ENCODE measurements around the gene PCSK1N. TPM values are rescaled to one million over a fixed set of nuclear protein-coding genes. Genes with fewer than 3 reads are reported as not detected.

PCSK1N gene
- polyA plus RNA-seq, 2 of the 4 experiments (the other 2 are of a cell fraction): 3.0 to 21.2 TPM

DNA sequence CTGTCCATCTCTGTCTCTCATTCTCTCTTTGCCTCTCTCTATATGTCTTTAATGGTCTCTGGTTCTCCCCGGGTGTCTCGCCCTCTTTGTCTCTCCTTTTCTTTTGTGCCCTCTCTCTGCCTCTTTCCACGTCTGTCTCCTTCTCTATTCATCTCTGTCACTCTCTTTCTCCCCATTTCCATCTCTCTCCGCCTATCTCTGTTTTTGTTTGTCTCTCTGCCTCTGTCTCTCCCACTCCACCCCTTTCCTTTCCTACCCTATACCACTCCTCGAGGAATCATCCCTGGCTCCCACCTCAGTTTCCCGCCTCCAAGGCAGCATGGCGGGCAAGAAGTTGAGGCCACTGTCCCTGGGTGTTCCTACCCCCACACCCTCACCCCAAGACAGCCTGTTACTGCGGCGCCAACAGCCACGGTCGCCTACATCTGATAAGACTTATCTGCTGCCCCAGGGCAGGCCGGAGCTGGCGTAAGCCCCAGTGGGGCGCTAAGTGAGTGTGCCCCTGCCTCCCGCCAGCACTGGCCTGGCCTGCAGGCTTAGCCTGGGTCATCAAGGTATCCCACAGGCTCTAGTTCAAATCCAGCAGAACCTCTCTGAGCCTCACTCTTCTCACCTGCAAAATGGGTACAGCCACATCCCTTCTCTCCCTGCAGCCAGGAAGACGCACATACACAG is 49.7 kb downstream of the PCSK1N start:
- no peaks in the 10 kb centered on the region for H3K9me3 ChIP-seq
- H3K27ac ChIP-seq: no peak overlapping the region
- H3K4me3 ChIP-seq: no peak overlapping the region
- H3K4me2 ChIP-seq: no peak overlapping the region
- no peaks in the 10 kb centered on the region for H3K4me1 ChIP-seq
- 59% methylated on average over 12 of the region's 16 CpGs for WGBS (ENCODE audit: missing lambda C conversion rate)
- ChIA-PET CTCF (no interaction called here), POLR2A (no interaction called here)
- no peak for TF ChIP-seq CHD4 (IDR thresholded peaks at IDR 0.05; ENCODE audit: borderline replicate concordance)
- TF ChIP-seq CEBPB (IDR thresholded peaks at IDR 0.05): no peak
- TF ChIP-seq POLR2A (IDR thresholded peaks at IDR 0.05; ENCODE audit: low read length): no peak
- no peak for TF ChIP-seq KDM1A (IDR thresholded peaks at IDR 0.05; ENCODE audit: low read depth)
- no peak for TF ChIP-seq FOXS1 (CRISPR knock-in tag; IDR thresholded peaks at IDR 0.05)
- no peak for TF ChIP-seq ELK1 (IDR thresholded peaks at IDR 0.05; ENCODE audit: low read depth, low read length)
- no peak for TF ChIP-seq BCL3 (IDR thresholded peaks at IDR 0.05)
- TF ChIP-seq HOXB13 (CRISPR knock-in tag; IDR thresholded peaks at IDR 0.05; ENCODE audit: low read depth): no peak
- no peak for TF ChIP-seq SMC3 (IDR thresholded peaks at IDR 0.05)
- no peak for TF ChIP-seq ZC3H11A (IDR thresholded peaks at IDR 0.05)
- TF ChIP-seq POLR2AphosphoS2 (conservative IDR thresholded peaks at IDR 0.05; ENCODE audit: low read length): no peak
- no peak for TF ChIP-seq EP300 (IDR thresholded peaks at IDR 0.05)
- no peak for TF ChIP-seq TP53 (CRISPR knock-in tag; IDR thresholded peaks at IDR 0.05)
- no peak for TF ChIP-seq HOXB5 (CRISPR knock-in tag; IDR thresholded peaks at IDR 0.05)
- TF ChIP-seq RAD21 (conservative IDR thresholded peaks at IDR 0.05 in 1 of 2, IDR thresholded peaks at IDR 0.05 in 1 of 2): no peak
- no peak for TF ChIP-seq NFE2L2 (conservative IDR thresholded peaks at IDR 0.05; ENCODE audit: low read length)
- TF ChIP-seq RFX5 (IDR thresholded peaks at IDR 0.05): no peak
- no peak for TF ChIP-seq JUNB (IDR thresholded peaks at IDR 0.05)
- no peak for TF ChIP-seq HEYL (CRISPR knock-in tag; IDR thresholded peaks at IDR 0.05)
- TF ChIP-seq ZFP36 (IDR thresholded peaks at IDR 0.05; ENCODE audit: borderline replicate concordance, partially characterized antibody): no peak
- ATAC-seq (no peak), DNase-seq (ENCODE audit: low read depth in 1 of 2, low spot score in 1 of 2) (no peak), FAIRE-seq (no peak)

GRCh38 chrX:48785186-48785539 is 50.2 kb downstream of the PCSK1N start:
- TF ChIP-seq CEBPB (IDR thresholded peaks at IDR 0.05): no peak
- TF ChIP-seq EHMT2 (IDR thresholded peaks at IDR 0.05; ENCODE audit: low read depth): no peak
- TF ChIP-seq PHF8 (IDR thresholded peaks at IDR 0.05; ENCODE audit: borderline replicate concordance, low read depth): no peak
- TF ChIP-seq FOSB (CRISPR knock-in tag; IDR thresholded peaks at IDR 0.05): no peak
- 93% methylated on average over 1 of the region's 1 CpG for WGBS (ENCODE audit: missing lambda C conversion rate)
- no peak for DNase-seq (ENCODE audit: low read depth in 1 of 2, low spot score in 1 of 2)
- Histone ChIP-seq H3K27ac (no peak overlapping the region), H3K4me2 (no peak overlapping the region), H3K9me3 (no peaks in the 10 kb centered on the region), H3K4me1 (no peaks in the 10 kb centered on the region), H3K4me3 (no peak overlapping the region)
- CTCF ChIA-PET: no interaction called here
- POLR2A ChIA-PET: no interaction called here
- peak; percentile 76 for FAIRE-seq
- ATAC-seq: no peak

DNA sequence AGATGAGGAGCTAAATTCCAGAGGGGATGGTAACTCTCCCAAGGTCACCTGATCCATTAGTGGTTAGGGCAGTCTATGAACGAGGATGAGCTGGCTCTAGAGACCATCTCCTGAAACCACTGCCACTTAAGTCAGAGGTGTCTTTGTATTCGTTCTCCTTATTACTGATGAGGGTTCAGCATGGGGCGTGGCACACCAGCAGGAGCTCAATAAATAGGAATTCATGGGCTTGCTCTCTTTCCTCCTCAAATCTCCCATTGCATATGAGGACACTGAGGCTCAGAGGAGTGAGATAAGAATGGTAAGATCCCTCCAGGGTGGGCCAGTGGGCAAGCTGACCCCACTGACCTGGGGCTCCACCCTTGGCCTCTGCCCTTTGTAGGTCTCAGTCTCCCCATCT is 50.7 kb downstream of the PCSK1N start:
- CTCF ChIA-PET: interaction anchor here (1.7 kb wide), 1 partner anchor 33 kb away, joined by 5 read pairs; no protein-coding TSS in a partner anchor
- no peak for FAIRE-seq
- POLR2A ChIA-PET: no interaction called here
- TF ChIP-seq KDM1A (IDR thresholded peaks at IDR 0.05; ENCODE audit: low read depth): no peak
- TF ChIP-seq POLR2AphosphoS2 (conservative IDR thresholded peaks at IDR 0.05; ENCODE audit: low read length): no peak
- TF ChIP-seq HDAC2 (IDR thresholded peaks at IDR 0.05): no peak
- TF ChIP-seq USF2 (IDR thresholded peaks at IDR 0.05): no peak
- TF ChIP-seq MAZ (IDR thresholded peaks at IDR 0.05; ENCODE audit: borderline replicate concordance, low read depth, low read length): no peak
- no peak for TF ChIP-seq PHF8 (IDR thresholded peaks at IDR 0.05; ENCODE audit: borderline replicate concordance, low read depth)
- TF ChIP-seq HEYL (CRISPR knock-in tag; IDR thresholded peaks at IDR 0.05): no peak
- no peak for TF ChIP-seq CHD2 (IDR thresholded peaks at IDR 0.05; ENCODE audit: low read length, partially characterized antibody)
- no peak for TF ChIP-seq ESRRA (IDR thresholded peaks at IDR 0.05; ENCODE audit: borderline replicate concordance, low read length)
- no peak for TF ChIP-seq RNF2 (IDR thresholded peaks at IDR 0.05; ENCODE audit: borderline replicate concordance, low read depth)
- Histone ChIP-seq H3K4me3 (no peak overlapping the region), H3K4me1 (no peaks in the 10 kb centered on the region), H3K27ac (no peak overlapping the region), H3K9me3 (no peaks in the 10 kb centered on the region), H3K4me2 (no peak overlapping the region)
- WGBS (ENCODE audit: missing lambda C conversion rate): 6% methylated on average over 3 of the region's 3 CpGs
- no peak for ATAC-seq
- DNase-seq (ENCODE audit: low read depth in 1 of 2, low spot score in 1 of 2): no peak

All from A549 (cell line).